SK-N-SH treated with all-trans-retinoic acid at 6 μM for 48 hours (cell line): ENCODE data around the gene PUSL1.

Experiments used
- ATAC-seq: fragments of 200-7000 bp; cut with Tn5 transposase; 3 replicates; pipeline ENCODE4 v1.9.1; 2020; ENCODE audit warnings: mild to moderate bottlenecking, moderate library complexity
- ARNTL ChIP-seq: fragments of 450-650 bp; formaldehyde crosslinking; IDR thresholded peaks from 2 replicates; pipeline ENCODE4 v1.5.0; 2020; ENCODE audit warnings: low read depth, mild to moderate bottlenecking, moderate library complexity, borderline replicate concordance
- CSDC2 ChIP-seq: fragments of 250-450 bp; sonication (Bioruptor Pico); IDR thresholded peaks from 2 replicates; pipeline ENCODE4 v1.5.0; 2020; ENCODE audit warnings: mild to moderate bottlenecking, moderate library complexity
- CSRNP3 ChIP-seq: fragments of 250-450 bp; sonication (Bioruptor Pico); IDR thresholded peaks from 2 replicates; pipeline ENCODE4 v1.5.1; 2021; ENCODE audit warnings: mild to moderate bottlenecking, moderate library complexity
- ESRRG ChIP-seq: fragments of 250-450 bp; sonication (Bioruptor Pico); IDR thresholded peaks from 2 replicates; pipeline ENCODE4 v1.6.1; 2021; ENCODE audit warnings: mild to moderate bottlenecking
- GLIS3 ChIP-seq: fragments of 250-450 bp; sonication (Bioruptor Pico); IDR thresholded peaks from 2 replicates; pipeline ENCODE4 v1.5.0; 2020; ENCODE audit warnings: mild to moderate bottlenecking, moderate library complexity
- ISL1 ChIP-seq: fragments of 250-450 bp; sonication (Bioruptor Pico); IDR thresholded peaks from 2 replicates; pipeline ENCODE4 v2.1.2; 2022; ENCODE audit warnings: mild to moderate bottlenecking, moderate library complexity
- OSR1 ChIP-seq: fragments of 250-450 bp; sonication (Bioruptor Pico); IDR thresholded peaks from 2 replicates; pipeline ENCODE4 v1.8.0; 2022; ENCODE audit warnings: moderate library complexity, mild to moderate bottlenecking, inconsistent platforms
- POU6F1 ChIP-seq: fragments of 250-450 bp; sonication (Bioruptor Pico); IDR thresholded peaks from 2 replicates; pipeline ENCODE4 v1.8.0; 2021; ENCODE audit warnings: low read depth, mild to moderate bottlenecking, moderate library complexity, borderline replicate concordance
- PPARA ChIP-seq: fragments of 250-450 bp; sonication (Bioruptor Pico); IDR thresholded peaks from 2 replicates; pipeline ENCODE4 v1.5.0; 2020; ENCODE audit warnings: mild to moderate bottlenecking, borderline replicate concordance
- RARB ChIP-seq: fragments of 250-450 bp; sonication (Bioruptor Pico); IDR thresholded peaks from 2 replicates; pipeline ENCODE4 v1.8.0; 2021; ENCODE audit warnings: mild to moderate bottlenecking, moderate library complexity
- SNAI2 ChIP-seq: fragments of 250-450 bp; sonication (Bioruptor Pico); IDR thresholded peaks from 2 replicates; pipeline ENCODE4 v1.5.0; 2020; ENCODE audit warnings: mild to moderate bottlenecking, moderate library complexity
- TOX ChIP-seq: fragments of 250-450 bp; sonication (Bioruptor Pico); IDR thresholded peaks from 2 replicates; pipeline ENCODE4 v1.8.0; 2021; ENCODE audit warnings: mild to moderate bottlenecking, moderate library complexity, borderline replicate concordance
- TSHZ2 ChIP-seq: fragments of 250-450 bp; sonication (Bioruptor Pico); IDR thresholded peaks from 2 replicates; pipeline ENCODE4 v1.5.0; 2020; ENCODE audit warnings: mild to moderate bottlenecking, moderate library complexity
- ZC3H10 ChIP-seq: fragments of 250-450 bp; sonication (Bioruptor Pico); IDR thresholded peaks from 2 replicates; pipeline ENCODE4 v1.5.1; 2021; ENCODE audit warnings: mild to moderate bottlenecking, moderate library complexity
- ZFP3 ChIP-seq: fragments of 250-450 bp; sonication (Bioruptor Pico); IDR thresholded peaks from 2 replicates; pipeline ENCODE4 v1.5.0; 2020; ENCODE audit warnings: mild to moderate bottlenecking, moderate library complexity
- ZFP30 ChIP-seq: fragments of 450-650 bp; formaldehyde crosslinking; IDR thresholded peaks from 2 replicates; pipeline ENCODE4 v1.5.0; 2022; ENCODE audit warnings: mild to moderate bottlenecking, moderate library complexity
- ZNF565 ChIP-seq: fragments of 450-650 bp; formaldehyde crosslinking; conservative IDR thresholded peaks from 2 replicates; pipeline ENCODE4 v1.5.0; 2020; ENCODE audit warnings: low read depth, mild to moderate bottlenecking, moderate library complexity
- ZNF70 ChIP-seq: fragments of 450-650 bp; formaldehyde crosslinking; IDR thresholded peaks from 2 replicates; pipeline ENCODE4 v1.5.0; 2020; ENCODE audit warnings: mild to moderate bottlenecking, moderate library complexity
- ZNF8 ChIP-seq: fragments of 450-650 bp; formaldehyde crosslinking; IDR thresholded peaks from 2 replicates; pipeline ENCODE4 v1.5.0; 2020; ENCODE audit warnings: mild to moderate bottlenecking, moderate library complexity

Gene PUSL1

DNA sequence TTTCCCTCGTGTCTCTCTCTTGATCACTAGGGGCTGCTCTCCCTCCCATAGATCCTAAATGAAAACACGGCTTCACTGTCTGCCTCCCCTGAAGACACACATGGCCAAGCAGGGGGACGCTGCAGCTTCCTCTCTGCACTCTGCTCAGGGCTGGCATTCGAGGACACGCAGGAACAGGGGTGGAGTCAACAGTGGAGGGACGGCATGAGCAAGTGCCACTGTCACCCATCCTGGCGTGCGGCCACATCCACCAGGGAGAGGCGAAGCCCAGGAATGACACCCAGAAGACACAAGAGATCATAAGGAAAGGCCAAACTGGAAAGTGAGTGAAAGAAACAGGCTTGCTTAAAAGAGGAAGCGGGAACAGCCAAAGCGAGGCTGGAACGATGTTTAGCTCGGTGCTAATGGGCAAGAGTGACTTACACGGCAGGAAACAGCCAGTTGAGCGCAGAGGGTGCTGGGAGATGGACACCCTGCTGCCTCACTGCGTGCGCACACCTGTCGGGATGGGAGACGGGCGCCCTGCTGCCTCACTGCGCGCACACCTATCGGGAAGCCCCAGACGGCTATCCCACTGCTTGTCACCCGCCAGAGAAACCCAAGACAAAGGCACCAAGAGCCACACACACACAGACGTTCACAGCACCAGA, 48.3 kb upstream of the PUSL1 start:
- no peak for TF ChIP-seq PPARA (CRISPR knock-in tag)
- no peak for TF ChIP-seq OSR1 (CRISPR knock-in tag)
- no peak for TF ChIP-seq SNAI2 (CRISPR knock-in tag)
- no peak for TF ChIP-seq GLIS3 (CRISPR knock-in tag)
- no peak for TF ChIP-seq ZNF565 (CRISPR knock-in tag)
- no peak for TF ChIP-seq POU6F1 (CRISPR knock-in tag)
- ATAC-seq, result no peak

DNA sequence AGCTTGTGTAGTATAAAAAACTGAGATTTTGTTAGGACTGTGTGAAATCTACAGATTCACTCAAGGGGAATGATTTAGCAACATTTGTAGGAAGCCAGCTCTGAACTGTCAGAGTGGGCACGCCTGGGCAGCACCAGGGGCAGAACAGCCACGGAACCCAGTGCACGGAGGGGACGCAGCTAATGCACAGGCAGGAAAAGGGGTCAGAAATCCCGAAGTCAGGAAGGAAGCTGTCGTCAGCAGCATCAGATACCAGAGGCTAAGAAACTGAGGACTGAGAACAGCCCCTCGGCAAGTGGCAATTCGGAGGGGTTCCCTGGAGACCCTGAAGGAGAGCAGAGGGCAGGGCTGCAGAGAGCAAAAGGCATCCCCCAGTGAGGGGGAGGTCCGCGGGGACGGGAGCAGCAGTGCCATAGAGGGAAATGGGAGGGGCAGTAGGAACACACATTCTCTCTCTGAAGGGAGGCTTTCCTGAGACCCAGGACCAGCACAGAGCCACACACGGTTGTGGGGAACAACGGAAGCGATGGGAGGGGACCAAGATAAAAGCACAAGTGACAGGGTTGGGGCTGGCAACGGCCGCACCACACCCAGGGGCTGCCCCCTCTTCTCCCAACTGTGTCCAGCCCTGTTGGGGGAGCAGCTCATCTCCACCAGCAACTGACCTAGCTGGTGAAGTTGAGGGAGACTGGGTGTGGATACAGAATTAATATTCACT, 47.4 kb upstream of the PUSL1 start:
- ATAC-seq, result no peak
- no peak for TF ChIP-seq ZNF70
- no peak for TF ChIP-seq ZNF8
- TF ChIP-seq ZFP30 (CRISPR knock-in tag), result no peak
- no peak for TF ChIP-seq ARNTL (CRISPR knock-in tag)
- TF ChIP-seq CSDC2, result no peak
- TF ChIP-seq ISL1, result no peak
- TF ChIP-seq ZFP3 (CRISPR knock-in tag), result no peak
- no peak for TF ChIP-seq ESRRG (CRISPR knock-in tag)
- no peak for TF ChIP-seq TSHZ2 (CRISPR knock-in tag)
- no peak for TF ChIP-seq ZNF565 (CRISPR knock-in tag)
- no peak for TF ChIP-seq GLIS3 (CRISPR knock-in tag)
- no peak for TF ChIP-seq SNAI2 (CRISPR knock-in tag)
- no peak for TF ChIP-seq TOX (CRISPR knock-in tag)
- no peak for TF ChIP-seq ZC3H10 (CRISPR knock-in tag)
- no peak for TF ChIP-seq POU6F1 (CRISPR knock-in tag)
- TF ChIP-seq, all 23 proteins: peak for 0

- no peak for ATAC-seq
- no peak for TF ChIP-seq ZNF565 (CRISPR knock-in tag)
- TF ChIP-seq OSR1 (CRISPR knock-in tag), result no peak
- no peak for TF ChIP-seq ZFP3 (CRISPR knock-in tag)
- TF ChIP-seq CSRNP3 (CRISPR knock-in tag), result no peak
- TF ChIP-seq, all 23 proteins: peak for 0
These were observed 46.3 kb upstream of the PUSL1 start for GRCh38 chr1:1262071-1262470.

GRCh38 chr1:1262758-1263157, 45.6 kb upstream of the PUSL1 start:
- ATAC-seq, result no peak
- no peak for TF ChIP-seq RARB
- TF ChIP-seq CSRNP3 (CRISPR knock-in tag), result no peak
- no peak for TF ChIP-seq ARNTL (CRISPR knock-in tag)
- TF ChIP-seq ZNF70, result no peak
